Measurements from ENCODE around the gene RPL7L1.

RPL7L1 gene

DNA sequence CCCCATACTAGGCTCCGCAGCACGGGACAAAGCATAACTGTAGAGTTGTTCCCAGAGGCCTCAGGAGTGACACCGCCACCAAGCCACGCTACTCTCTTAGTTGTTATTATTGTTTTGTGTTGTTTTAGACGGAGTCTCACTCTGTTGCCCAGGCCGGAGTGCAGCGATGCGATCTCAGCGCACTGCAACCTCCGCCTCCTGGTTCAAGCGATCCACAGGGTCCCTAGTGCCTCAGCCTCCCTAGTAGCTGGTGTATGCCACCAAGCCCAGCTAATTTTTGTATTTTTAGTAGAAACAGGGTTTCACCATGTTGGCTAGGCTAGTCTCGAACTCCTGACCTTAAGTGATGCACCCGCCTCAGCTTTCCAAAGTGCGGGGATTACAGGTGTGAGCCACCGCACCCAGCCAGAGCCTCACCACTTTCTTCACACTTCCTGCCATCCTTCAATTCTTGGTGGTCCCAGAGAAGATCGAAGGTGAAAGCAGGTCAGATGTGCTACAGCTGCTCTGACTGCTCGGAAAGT is 11.8 kb downstream of the RPL7L1 start:
- DNase-seq (ENCODE audit: low read depth), result no peak

DNA sequence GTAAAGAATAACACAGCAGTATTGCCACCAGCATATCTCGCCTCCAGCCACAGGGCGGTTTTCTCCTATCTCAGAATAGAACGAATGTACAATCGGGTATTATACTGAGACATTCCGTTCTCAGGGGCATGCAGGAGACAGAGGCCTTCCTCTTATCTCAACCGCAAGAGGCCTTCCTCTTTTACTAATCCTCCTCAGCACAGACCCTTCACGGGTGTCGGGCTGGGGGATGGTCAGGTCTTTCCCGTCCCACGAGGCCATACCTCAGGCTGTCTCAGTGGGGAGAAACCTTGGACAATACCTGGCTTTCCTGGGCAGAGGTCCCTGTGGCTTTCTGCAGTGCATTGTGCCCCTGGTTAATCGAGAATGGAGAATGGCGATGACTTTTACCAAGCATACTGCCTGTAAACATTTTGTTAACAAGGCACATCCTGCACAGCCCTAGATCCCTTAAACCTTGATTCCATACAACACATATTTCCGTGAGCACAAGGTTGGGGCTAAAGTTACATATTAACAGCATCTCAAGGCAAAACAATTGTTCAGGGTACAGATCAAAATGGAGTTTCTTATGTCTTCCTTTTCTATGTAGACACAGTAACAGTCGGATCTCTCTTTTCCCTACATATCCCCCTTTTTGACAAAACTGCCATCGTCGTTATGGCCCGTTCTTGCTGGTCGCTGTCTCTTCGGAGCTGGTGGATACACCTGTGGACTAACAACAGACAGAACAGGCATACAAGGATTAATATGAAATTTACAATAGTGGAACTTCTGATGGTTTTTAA is 14.8 kb downstream of the RPL7L1 start:
- DNase-seq (ENCODE audit: low read depth), result peak; percentile 93

- no peak for DNase-seq (ENCODE audit: low read depth)
Observed at GRCh38 chr6:42896178-42896719, 16.8 kb downstream of the RPL7L1 start.

DNA sequence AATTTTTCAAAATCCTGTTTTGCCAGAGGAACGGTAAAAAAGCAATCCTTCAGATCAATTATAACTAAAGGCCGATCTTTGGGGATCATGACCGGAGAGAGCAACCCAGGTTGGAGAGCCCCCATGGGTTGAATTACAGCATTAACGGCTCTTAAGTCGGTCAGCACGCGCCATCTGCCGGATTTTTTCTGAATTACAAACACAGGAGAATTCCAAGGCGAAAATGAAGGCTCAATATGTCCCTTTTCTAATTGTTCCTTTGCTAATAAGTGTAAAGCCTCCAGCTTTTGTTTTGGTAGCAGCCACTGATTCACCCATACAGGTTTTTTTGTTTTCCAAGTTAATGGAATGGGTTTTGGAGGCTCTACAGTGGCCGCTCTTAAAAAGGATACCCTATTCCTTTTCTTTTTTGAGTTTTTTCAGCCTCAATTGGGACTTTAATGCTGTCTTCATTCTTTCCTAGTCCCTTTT is 19.5 kb downstream of the RPL7L1 start:
- DNase-seq (ENCODE audit: low read depth), result peak; percentile 58

- DNase-seq (ENCODE audit: low read depth), result no peak
Observed at GRCh38 chr6:42899871-42900270, 20.5 kb downstream of the RPL7L1 start.

GRCh38 chr6:42901538-42901957 is 22.1 kb downstream of the RPL7L1 start:
- peak; percentile 71 for DNase-seq (ENCODE audit: low read depth)

GRCh38 chr6:42902429-42903263 is 23.2 kb downstream of the RPL7L1 start:
- peak; percentile 34 for DNase-seq (ENCODE audit: low read depth)

DNA sequence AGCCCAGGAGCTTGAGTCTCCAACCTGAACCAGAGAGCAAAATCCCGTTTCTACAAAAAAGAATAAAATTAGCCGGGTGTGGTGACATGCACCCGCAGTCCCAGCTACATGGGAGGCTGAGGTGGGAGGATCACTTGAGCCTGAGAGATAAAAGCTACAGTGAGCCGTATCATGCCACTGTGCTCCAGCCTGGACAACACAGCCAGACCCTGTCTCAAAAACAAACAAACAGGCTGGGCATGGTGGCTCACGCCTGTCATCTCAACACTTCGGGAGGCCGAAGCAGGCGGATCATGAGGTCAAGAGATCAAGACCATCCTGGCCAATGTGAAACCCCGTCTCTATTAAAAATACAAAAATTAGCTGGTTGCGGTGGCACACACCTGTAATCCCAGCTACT is 25.1 kb downstream of the RPL7L1 start:
- no peak for DNase-seq (ENCODE audit: low read depth)

DNA sequence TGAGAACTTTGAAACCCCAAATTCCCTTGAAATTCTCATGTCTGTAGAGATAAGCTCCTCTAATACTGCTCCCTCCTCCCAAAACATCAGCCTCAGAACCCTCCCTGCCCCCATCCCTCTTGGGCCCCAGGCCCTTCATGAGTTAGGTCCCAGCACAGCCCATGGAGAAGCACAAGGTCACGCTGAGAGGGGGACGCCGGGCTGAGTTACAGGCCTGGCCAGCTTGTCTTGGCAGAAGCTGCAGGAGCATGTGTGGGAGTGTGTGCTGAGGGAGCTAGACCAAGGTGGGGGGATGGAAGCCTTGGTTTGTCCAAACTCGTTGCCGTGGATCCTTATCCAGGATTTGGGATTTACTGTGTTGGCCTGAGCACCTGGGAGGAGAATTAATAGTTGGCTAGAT is 27.9 kb downstream of the RPL7L1 start:
- DNase-seq (ENCODE audit: low read depth), result peak; percentile 66

DNA sequence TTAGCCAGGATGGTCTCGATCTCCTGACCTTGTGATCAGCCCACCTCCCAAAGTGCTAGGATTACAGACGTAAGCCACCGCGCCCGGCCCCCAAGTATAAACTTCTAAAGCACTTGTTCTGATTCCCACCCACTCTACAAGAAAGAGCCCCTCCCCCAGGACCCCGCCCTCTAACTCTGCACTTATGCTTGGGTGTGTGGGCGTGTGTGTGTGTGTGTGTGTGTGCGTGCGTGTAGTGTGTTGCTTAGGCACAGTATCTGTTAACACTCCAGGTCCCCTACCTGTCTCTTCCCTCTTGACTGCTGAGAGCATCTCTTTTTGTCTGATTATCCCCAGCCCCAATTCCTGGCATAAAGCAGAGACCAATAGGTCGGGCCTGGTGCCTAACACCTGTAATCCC is 30.4 kb downstream of the RPL7L1 start:
- no peak for DNase-seq (ENCODE audit: low read depth)

DNA sequence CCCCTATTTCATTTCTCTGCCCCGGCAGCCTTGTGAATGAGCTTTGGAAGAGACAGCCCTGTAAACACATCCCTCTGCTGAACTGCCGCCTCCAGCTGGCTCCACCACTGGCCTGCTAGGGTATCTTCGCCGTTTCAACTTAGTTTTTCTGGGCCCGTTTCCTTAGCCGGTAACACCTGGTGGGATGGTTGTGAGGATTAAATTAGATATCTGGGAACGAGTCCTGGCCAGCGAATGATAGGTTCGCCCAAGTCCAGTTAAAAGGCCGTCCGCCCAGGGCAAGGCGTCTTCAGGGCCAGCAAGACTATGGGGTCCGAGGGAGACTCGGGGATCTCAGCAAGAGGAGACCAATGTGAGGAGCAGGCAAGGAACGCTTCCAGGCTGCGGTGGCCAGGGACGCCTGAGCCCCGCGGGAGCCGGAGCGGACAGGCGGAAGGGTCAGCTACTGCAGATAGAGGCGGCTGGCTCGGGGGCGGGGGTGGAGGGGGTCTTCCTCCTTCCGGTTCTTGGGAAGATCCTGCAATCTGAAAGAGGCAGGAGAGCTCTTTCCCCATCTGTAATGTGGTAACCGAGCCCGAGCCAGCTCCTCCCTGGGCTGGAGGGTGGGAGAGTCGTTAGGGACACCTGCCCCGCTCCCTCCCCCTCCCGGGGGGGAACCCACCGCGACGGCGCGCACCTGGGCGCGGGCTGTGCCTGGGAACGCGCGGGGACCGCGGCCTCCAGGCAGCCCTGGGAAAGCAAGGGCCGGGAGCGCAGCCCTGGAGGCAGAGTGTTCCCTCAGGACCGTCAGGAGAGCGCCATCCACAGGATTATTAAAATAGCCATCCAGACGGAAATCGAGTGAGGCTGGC is 32.0 kb downstream of the RPL7L1 start:
- peak; percentile 22 for DNase-seq (ENCODE audit: low read depth)

- DNase-seq (ENCODE audit: low read depth), result no peak
Observed at GRCh38 chr6:42914546-42914945, 35.1 kb downstream of the RPL7L1 start.

DNA sequence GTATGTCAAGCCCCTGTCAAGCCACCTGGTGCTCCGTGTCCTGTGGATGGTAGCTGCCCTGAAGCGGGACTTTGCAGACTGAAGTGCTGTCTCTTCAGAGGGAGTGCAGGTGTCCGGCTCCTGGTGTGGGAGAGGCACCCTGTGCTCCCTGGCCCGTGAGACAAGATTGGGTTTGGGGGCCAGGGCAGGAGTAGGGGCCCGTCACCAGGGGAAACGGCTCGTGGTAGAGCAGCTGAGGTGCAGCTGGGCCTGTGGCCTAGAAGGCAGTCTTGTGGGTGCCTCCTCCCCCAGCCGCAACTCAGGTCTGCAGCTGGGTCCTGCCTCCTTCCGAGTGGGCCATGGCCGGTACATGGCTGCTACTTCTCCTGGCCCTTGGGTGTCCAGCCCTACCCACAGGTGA is 36.3 kb downstream of the RPL7L1 start, which contains the start of gene PTCRA:
TSS of gene PTCRA (plus strand) at position 322 of the 400 bp plus-strand sequence. CDS start at position 339, 17 bp downstream.
- no peak for DNase-seq (ENCODE audit: low read depth)

- DNase-seq (ENCODE audit: low read depth), result no peak
Observed at GRCh38 chr6:42916288-42916687, 36.9 kb downstream of the RPL7L1 start.

- no peak for DNase-seq (ENCODE audit: low read depth)
Observed at GRCh38 chr6:42921801-42922200, 42.4 kb downstream of the RPL7L1 start.

- DNase-seq (ENCODE audit: low read depth), result peak; percentile 58
Observed at GRCh38 chr6:42923666-42924065, 44.2 kb downstream of the RPL7L1 start.

- DNase-seq (ENCODE audit: low read depth), result no peak
Observed at GRCh38 chr6:42925248-42925857, 45.9 kb downstream of the RPL7L1 start.

- peak; percentile 99 for DNase-seq (ENCODE audit: low read depth)
Observed at GRCh38 chr6:42928986-42929820, 49.8 kb downstream of the RPL7L1 start, which contains the start of gene CNPY3. Gene CNPY3 (plus strand): TSS chr6:42929480. CDS start chr6:42929571, 91 bp downstream.

GRCh38 chr6:42929821-42930360 is 50.5 kb downstream of the RPL7L1 start:
- peak; percentile 81 for DNase-seq (ENCODE audit: low read depth)

GRCh38 chr6:42932412-42932811 is 53.0 kb downstream of the RPL7L1 start:
- DNase-seq (ENCODE audit: low read depth), result no peak

All from amniotic epithelial cell (primary cell).